GM12872 (cell line): ENCODE measurements around the gene TAF4B.

Experiments used
- TF ChIP-seq, protein P1 (sequence below): IDR thresholded peaks from 3 replicates; pipeline ENCODE4 v1.5.1; 2011; ENCODE audit warnings: low read depth, mild to moderate bottlenecking, low read length, moderate library complexity; ENCODE audit not compliant: insufficient read depth

The TAF4B gene

GRCh38 chr18:26406324-26406723 is 180.1 kb downstream of the TAF4B start:
- TF ChIP-seq, protein P1, sequence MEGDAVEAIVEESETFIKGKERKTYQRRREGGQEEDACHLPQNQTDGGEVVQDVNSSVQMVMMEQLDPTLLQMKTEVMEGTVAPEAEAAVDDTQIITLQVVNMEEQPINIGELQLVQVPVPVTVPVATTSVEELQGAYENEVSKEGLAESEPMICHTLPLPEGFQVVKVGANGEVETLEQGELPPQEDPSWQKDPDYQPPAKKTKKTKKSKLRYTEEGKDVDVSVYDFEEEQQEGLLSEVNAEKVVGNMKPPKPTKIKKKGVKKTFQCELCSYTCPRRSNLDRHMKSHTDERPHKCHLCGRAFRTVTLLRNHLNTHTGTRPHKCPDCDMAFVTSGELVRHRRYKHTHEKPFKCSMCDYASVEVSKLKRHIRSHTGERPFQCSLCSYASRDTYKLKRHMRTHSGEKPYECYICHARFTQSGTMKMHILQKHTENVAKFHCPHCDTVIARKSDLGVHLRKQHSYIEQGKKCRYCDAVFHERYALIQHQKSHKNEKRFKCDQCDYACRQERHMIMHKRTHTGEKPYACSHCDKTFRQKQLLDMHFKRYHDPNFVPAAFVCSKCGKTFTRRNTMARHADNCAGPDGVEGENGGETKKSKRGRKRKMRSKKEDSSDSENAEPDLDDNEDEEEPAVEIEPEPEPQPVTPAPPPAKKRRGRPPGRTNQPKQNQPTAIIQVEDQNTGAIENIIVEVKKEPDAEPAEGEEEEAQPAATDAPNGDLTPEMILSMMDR: no peak

- TF ChIP-seq, protein P1: no peak
Observed at GRCh38 chr18:26406854-26407517, 180.7 kb downstream of the TAF4B start.

DNA sequence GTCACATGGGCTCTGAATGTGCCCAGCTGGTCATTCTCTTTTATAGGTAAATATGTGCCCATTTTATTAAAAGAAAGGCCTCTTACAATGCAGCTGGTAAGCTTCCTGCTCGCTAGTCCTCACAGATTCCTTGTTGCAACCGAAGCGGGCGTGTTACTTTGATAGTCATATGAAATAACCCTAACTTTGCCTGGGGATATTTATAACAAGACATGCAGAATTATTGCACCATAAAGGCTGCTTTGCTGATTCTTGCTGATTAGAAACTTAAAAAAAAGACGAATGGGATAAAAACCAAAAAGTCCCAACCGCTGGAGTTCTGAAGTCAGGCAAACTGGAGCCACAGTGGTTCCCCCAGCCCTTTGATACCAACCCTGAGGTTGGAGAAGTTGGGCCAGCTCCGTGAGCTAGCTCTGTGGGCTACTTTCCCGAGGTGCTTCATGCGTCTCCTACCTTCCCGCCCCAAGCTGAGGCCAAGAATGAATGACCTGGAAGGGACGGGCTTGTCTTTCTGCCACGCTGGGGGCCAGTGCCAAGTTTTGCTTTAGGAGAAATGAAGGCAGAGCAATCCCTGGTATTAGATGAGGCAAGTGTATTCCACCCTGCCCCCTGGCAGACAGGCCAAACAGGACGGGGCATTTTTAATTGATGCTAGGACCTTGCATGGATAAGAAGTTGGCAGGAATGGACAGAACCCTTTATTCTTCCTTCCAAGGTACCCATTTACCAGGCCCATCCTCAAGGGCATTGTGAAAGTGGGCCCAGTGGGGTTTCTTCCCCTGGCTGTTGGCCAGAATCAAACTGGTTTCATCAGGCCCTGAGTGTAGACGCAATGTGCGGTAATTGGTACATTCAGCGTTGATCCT is 181.7 kb downstream of the TAF4B start:
- TF ChIP-seq, protein P1: no peak

DNA sequence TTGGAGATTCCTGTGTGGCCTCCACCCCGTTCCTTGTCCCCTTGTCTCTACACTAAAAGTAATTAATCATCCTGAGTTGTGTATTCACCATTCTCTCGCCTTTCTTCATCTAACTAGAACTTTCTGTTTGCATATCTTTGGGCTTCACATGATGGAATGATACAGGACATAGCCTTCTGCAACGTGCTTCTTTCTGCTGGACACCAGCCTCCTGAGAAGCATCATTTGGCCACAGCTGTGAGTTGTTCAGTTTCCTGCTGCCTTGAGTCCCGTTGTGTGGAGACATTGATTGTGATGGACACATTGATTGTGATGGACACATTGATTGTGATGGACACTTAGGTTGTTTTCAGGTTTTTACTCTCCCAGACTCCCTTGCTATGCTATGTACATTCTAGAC is 182.8 kb downstream of the TAF4B start:
- TF ChIP-seq, protein P1: no peak

GRCh38 chr18:26414901-26415440 is 188.7 kb downstream of the TAF4B start:
- TF ChIP-seq, protein P1: no peak

GRCh38 chr18:26415631-26416030 is 189.4 kb downstream of the TAF4B start:
- TF ChIP-seq, protein P1: no peak

- TF ChIP-seq, protein P1: no peak
Observed at GRCh38 chr18:26416652-26417150, 190.5 kb downstream of the TAF4B start.
